Liver (tissue), 9 donors: ENCODE data around the gene ARHGEF4. TPM values are rescaled to one million over a fixed set of nuclear protein-coding genes. Genes with fewer than 3 reads are reported as not detected.

Experiments used
- DNase-seq: peaks from one replicate; pipeline ENCODE4 v3.0.0-alpha.2; 2017; ENCODE audit warnings: low spot score
- H3K27ac ChIP-seq, 2 donors: one replicate each; pipeline ENCODE4 v1.7.0; 2013; ENCODE audit warnings: inconsistent platforms in 2 of 2, low read length in 2 of 2, control low read depth in 1 of 2, low read depth in 1 of 2, mild to moderate bottlenecking in 1 of 2
- H3K27me3 ChIP-seq, 4 donors: one replicate each; pipeline versions ENCODE4 v1.6.1 to v1.7.0; 2013; ENCODE audit warnings: low read length in 3 of 4, inconsistent platforms in 1 of 4, mild to moderate bottlenecking in 1 of 4, moderate library complexity in 1 of 4; ENCODE audit not compliant: control insufficient read depth in 4 of 4, insufficient read depth in 4 of 4
- H3K36me3 ChIP-seq, 4 donors: one replicate each; pipeline versions ENCODE4 v1.6.1 to v1.7.0; 2013; ENCODE audit warnings: low read length in 3 of 4, mild to moderate bottlenecking in 3 of 4, low read depth in 1 of 4, moderate library complexity in 1 of 4; ENCODE audit not compliant: control insufficient read depth in 4 of 4, insufficient read depth in 3 of 4
- H3K4me1 ChIP-seq, 4 donors: one replicate each; pipeline versions ENCODE4 v1.6.1 to v1.7.0; 2013; ENCODE audit warnings: low read length in 3 of 4, mild to moderate bottlenecking in 3 of 4, moderate library complexity in 1 of 4; ENCODE audit not compliant: control insufficient read depth in 4 of 4, insufficient read depth in 4 of 4
- H3K4me3 ChIP-seq, 3 donors: one replicate each; pipeline versions ENCODE4 v1.6.1 to v1.7.0; 2013; ENCODE audit warnings: low read length in 3 of 3, control low read depth in 1 of 3, low read depth in 1 of 3, mild to moderate bottlenecking in 1 of 3
- H3K9ac ChIP-seq, 2 donors: one replicate each; pipeline ENCODE4 v1.7.0; 2013; ENCODE audit warnings: low read length in 2 of 2, mild to moderate bottlenecking in 2 of 2, moderate library complexity in 2 of 2, control low read depth in 1 of 2, low read depth in 1 of 2
- H3K9me3 ChIP-seq, 4 donors: one replicate each; pipeline versions ENCODE4 v1.6.1 to v1.7.0; 2013; ENCODE audit warnings: low read length in 3 of 4; ENCODE audit not compliant: control insufficient read depth in 4 of 4
- CTCF ChIP-seq: fragments of 150-350 bp; IDR thresholded peaks from 2 replicates; pipeline ENCODE4 v1.5.1; 2017; ENCODE audit warnings: improper control_type of control experiment, low read depth, low read length; ENCODE audit not compliant: missing input control
- HNF4G ChIP-seq: IDR thresholded peaks from 2 replicates; pipeline ENCODE4 v1.6.1; 2016; ENCODE audit warnings: antibody characterized with exemption
- NR2F2 ChIP-seq: IDR thresholded peaks from 2 replicates; pipeline ENCODE4 v1.6.1; 2016; ENCODE audit warnings: antibody characterized with exemption
- RAD21 ChIP-seq, 2 donors: IDR thresholded peaks; 2 replicates each; pipeline ENCODE4 v1.6.1; 2016; ENCODE audit warnings: antibody characterized with exemption in 2 of 2, mild to moderate bottlenecking in 2 of 2
- RXRA ChIP-seq, 2 donors: IDR thresholded peaks; 2 replicates each; pipeline ENCODE4 v1.6.1; 2017 to 2018; ENCODE audit warnings: antibody characterized with exemption in 2 of 2, mild to moderate bottlenecking in 1 of 2
- SP1 ChIP-seq: IDR thresholded peaks from 2 replicates; pipeline ENCODE4 v1.6.1; 2018; ENCODE audit warnings: antibody characterized with exemption, mild to moderate bottlenecking
- TAF1 ChIP-seq: conservative IDR thresholded peaks from 2 replicates; pipeline ENCODE4 v1.6.1; 2016; ENCODE audit warnings: antibody characterized with exemption, mild to moderate bottlenecking
- YY1 ChIP-seq: IDR thresholded peaks from 2 replicates; pipeline ENCODE4 v1.6.1; 2016; ENCODE audit warnings: antibody characterized with exemption, mild to moderate bottlenecking
- ZBTB33 ChIP-seq: IDR thresholded peaks from 2 replicates; pipeline ENCODE4 v1.6.1; 2016; ENCODE audit warnings: antibody characterized with exemption
- WGBS: extraction: QIAGEN DNeasy Blood & Tissue Kit; methylation state at CpG from one replicate; pipeline ENCODE4 v1.1.7; 2013; 5-methylcytosine and 5-hydroxymethylcytosine counted together
- polyA plus RNA-seq, 2 donors: library from polyadenylated mRNA; stranded (reverse) in 1 of 2; unstranded in 1 of 2; fragments of 200-250 nt in 1 of 2; fragments of >200 nt in 1 of 2; fragmentation: Nextera tagmentation in 1 of 2; extraction: Ambion mirVana in 1 of 2; gene quantifications; one replicate each; pipeline versions ENCODE4 v1.2.1 to v1.2.3, GENCODE V29; 2013 to 2015
- total RNA-seq, 2 donors: library from RNA; depleted of rRNA; stranded (reverse); fragments of >200 nt; gene quantifications; one replicate each; pipeline ENCODE4 v1.2.3, GENCODE V29; 2014
- TF ChIP-seq, protein P1 (sequence below): IDR thresholded peaks from 2 replicates; pipeline ENCODE4 v1.6.1; 2016; ENCODE audit warnings: antibody characterized with exemption, mild to moderate bottlenecking
- donor health status: healthy.
- donor health status: healthy.
- donor health status: healthy.
- donor health status: healthy.
- donor health status: healthy.

ARHGEF4 gene
- total and polyA plus RNA-seq, 4 donors: 0.08 TPM; not detected in 2

GRCh38 chr2:130790312-130790711, 46.4 kb upstream of the ARHGEF4 start (continued):
- no peak for TF ChIP-seq YY1
- TF ChIP-seq NR2F2: no peak
- TF ChIP-seq, protein P1, sequence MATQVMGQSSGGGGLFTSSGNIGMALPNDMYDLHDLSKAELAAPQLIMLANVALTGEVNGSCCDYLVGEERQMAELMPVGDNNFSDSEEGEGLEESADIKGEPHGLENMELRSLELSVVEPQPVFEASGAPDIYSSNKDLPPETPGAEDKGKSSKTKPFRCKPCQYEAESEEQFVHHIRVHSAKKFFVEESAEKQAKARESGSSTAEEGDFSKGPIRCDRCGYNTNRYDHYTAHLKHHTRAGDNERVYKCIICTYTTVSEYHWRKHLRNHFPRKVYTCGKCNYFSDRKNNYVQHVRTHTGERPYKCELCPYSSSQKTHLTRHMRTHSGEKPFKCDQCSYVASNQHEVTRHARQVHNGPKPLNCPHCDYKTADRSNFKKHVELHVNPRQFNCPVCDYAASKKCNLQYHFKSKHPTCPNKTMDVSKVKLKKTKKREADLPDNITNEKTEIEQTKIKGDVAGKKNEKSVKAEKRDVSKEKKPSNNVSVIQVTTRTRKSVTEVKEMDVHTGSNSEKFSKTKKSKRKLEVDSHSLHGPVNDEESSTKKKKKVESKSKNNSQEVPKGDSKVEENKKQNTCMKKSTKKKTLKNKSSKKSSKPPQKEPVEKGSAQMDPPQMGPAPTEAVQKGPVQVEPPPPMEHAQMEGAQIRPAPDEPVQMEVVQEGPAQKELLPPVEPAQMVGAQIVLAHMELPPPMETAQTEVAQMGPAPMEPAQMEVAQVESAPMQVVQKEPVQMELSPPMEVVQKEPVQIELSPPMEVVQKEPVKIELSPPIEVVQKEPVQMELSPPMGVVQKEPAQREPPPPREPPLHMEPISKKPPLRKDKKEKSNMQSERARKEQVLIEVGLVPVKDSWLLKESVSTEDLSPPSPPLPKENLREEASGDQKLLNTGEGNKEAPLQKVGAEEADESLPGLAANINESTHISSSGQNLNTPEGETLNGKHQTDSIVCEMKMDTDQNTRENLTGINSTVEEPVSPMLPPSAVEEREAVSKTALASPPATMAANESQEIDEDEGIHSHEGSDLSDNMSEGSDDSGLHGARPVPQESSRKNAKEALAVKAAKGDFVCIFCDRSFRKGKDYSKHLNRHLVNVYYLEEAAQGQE: no peak

DNA sequence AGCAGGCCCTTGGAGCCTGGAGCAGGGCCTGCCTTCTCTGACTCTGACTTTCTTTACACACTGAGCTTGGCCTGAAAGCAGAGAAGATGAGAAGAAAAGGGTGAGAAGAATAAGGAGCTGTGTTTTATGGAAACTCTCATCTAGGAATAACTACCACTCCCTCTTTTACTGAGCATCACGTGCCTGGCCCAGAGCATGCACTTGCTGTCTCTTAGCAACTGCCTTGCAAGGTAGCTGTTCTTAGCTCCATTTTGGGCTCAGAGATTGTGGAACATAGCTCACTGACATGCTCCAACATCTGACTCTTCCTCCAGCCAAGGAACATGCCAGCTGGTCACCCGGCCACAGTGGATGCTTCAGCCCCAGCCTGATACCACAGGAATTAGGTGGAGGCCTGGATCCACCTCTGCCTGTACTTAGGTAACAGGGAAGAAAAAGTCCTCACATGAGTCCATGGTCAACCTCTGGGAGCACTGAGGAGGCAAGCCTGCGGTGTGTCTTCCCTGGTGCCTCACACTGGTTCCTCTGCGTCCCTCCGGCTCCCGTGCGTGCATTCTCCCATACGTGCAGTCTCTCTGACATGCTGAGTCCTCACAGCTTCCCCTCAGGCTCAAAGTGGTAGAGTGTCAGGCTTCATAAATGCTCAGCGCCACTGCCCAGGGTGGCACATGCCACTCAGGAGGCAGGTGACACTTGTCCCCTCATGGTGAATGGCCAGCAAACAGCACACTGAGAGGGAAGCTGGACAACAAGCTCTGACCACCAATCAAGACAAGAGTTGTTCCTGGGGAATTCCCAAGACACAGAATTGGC, 45.7 kb upstream of the ARHGEF4 start:
- no peak overlapping the region for H3K9ac ChIP-seq
- WGBS: 79% methylated on average over 9 of the region's 9 CpGs
- H3K9me3 ChIP-seq: no peaks in the 10 kb centered on the region
- no peaks in the 10 kb centered on the region for H3K4me1 ChIP-seq
- no peak for DNase-seq
- H3K27ac ChIP-seq: no peak overlapping the region
- H3K36me3 ChIP-seq: no peaks in the 10 kb centered on the region
- no peak overlapping the region for H3K4me3 ChIP-seq
- peaks cover 0 to 2% (median 0%) of the 10 kb centered on the region in 4 donors for H3K27me3 ChIP-seq
- TF ChIP-seq ZBTB33 (no peak), SP1 (no peak), NR2F2 (no peak), TAF1 (no peak), RAD21 (IDR thresholded peaks at IDR 0.05) (no peak), CTCF (no peak), RXRA (IDR thresholded peaks at IDR 0.05) (no peak), HNF4G (no peak)
- TF ChIP-seq, protein P1: no peak
